ENCODE data around the gene LSAMP. TPM values are rescaled to one million over a fixed set of nuclear protein-coding genes. Genes with fewer than 3 reads are reported as not detected.

LSAMP gene
- total and polyA plus RNA-seq, 2 of the 8 experiments (the other 6 are each of a cell fraction or from before 2014, with no cell fraction given): 1.8 to 5.7 TPM

- no peak overlapping the region for H2AK5ac ChIP-seq (ENCODE audit: low read depth, low read length)
- no peak overlapping the region for H4K5ac ChIP-seq (ENCODE audit: insufficient read length, low read depth, low read length)
- H3K4ac ChIP-seq (replicated peaks; ENCODE audit: insufficient read length, low read depth, low read length): no peak overlapping the region
- H3K4me3 ChIP-seq (ENCODE audit: extremely low read depth in 1 of 4, insufficient read depth in 2 of 4, low read depth in 3 of 4, low read length in 4 of 4): no peak overlapping the region
- H3K36me3 ChIP-seq (ENCODE audit: control insufficient read depth in 2 of 4, insufficient read depth in 4 of 4, low read length in 3 of 4): no peaks in the 10 kb centered on the region
- H3K4me1 ChIP-seq (replicated peaks in 1 of 4; ENCODE audit: control insufficient read depth in 3 of 4, insufficient read depth in 4 of 4, low read length in 3 of 4): peaks cover 0 to 3% (median 0%) of the 10 kb centered on the region in 4 experiments; a peak in 1 of 7 replicates
- 93% methylated on average over 2 of the region's 2 CpGs; no CpG with 5 or more reads in 1 of the 2 experiments for WGBS, 2 experiments (ENCODE audit: extremely low coverage in 1 of 2, insufficient coverage in 1 of 2, insufficient read length in 1 of 2, insufficient replicate concordance in 2 of 2, low coverage in 1 of 2, low lambda C conversion rate in 2 of 2, missing lambda C conversion rate in 1 of 2)
- FAIRE-seq (no peak), DNase-seq (ENCODE audit: low read depth in 1 of 2, low spot score in 2 of 2) (no peak)
- no peaks in the 10 kb centered on the region for H3K9me3 ChIP-seq (ENCODE audit: insufficient read depth in 2 of 2, low read depth in 1 of 2, low read length in 1 of 2)
- H2BK120ac ChIP-seq (replicated peaks; ENCODE audit: low read depth, low read length): no peak overlapping the region
- H4K20me1 ChIP-seq (replicated peaks in 1 of 2; ENCODE audit: control insufficient read depth in 1 of 2, insufficient read depth in 2 of 2, low read length in 2 of 2): no peaks in the 10 kb centered on the region
- H3K23ac ChIP-seq (ENCODE audit: insufficient read length): no peak overlapping the region
- ChIA-PET POLR2A (ENCODE audit: partially characterized antibody) (interaction anchor here (0.9 kb wide), 1 partner anchor 9 kb away, joined by 4 read pairs; no protein-coding TSS in a partner anchor), CTCF (ENCODE audit: partially characterized antibody) (no interaction called here)
- no peak overlapping the region for H3K18ac ChIP-seq (ENCODE audit: extremely low read depth, low read length)
- TF ChIP-seq CEBPB (IDR thresholded peaks at IDR 0.05; ENCODE audit: low read depth, low read length): no peak
- TF ChIP-seq, protein P1, sequence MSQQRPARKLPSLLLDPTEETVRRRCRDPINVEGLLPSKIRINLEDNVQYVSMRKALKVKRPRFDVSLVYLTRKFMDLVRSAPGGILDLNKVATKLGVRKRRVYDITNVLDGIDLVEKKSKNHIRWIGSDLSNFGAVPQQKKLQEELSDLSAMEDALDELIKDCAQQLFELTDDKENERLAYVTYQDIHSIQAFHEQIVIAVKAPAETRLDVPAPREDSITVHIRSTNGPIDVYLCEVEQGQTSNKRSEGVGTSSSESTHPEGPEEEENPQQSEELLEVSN (IDR thresholded peaks at IDR 0.05): no peak
- no peak for TF ChIP-seq SIX5 (IDR thresholded peaks at IDR 0.05; ENCODE audit: low read depth, low read length)
- no peak for TF ChIP-seq TAF1 (IDR thresholded peaks at IDR 0.05; ENCODE audit: low read depth, low read length)
- TF ChIP-seq POLR2AphosphoS5 (IDR thresholded peaks at IDR 0.05; ENCODE audit: low read depth, low read length): no peak
- no peak for TF ChIP-seq JUND (IDR thresholded peaks at IDR 0.05; ENCODE audit: low read length)
- no peak for TF ChIP-seq EGR1 (IDR thresholded peaks at IDR 0.05; ENCODE audit: borderline replicate concordance, low read depth, low read length)
- no peak for TF ChIP-seq RXRA (IDR thresholded peaks at IDR 0.05; ENCODE audit: insufficient read depth, low read depth, low read length)
- no peaks in the 10 kb centered on the region for H3K79me1 ChIP-seq (ENCODE audit: low read depth, low read length)
- H3K27me3 ChIP-seq (replicated peaks in 1 of 4; ENCODE audit: control insufficient read depth in 3 of 4, extremely low read depth in 1 of 4, insufficient read depth in 3 of 4, low read length in 3 of 4): no peaks in the 10 kb centered on the region
- H3K9ac ChIP-seq (replicated peaks in 1 of 4; ENCODE audit: extremely low read depth in 1 of 4, low read depth in 3 of 4, low read length in 3 of 4): no peak overlapping the region
- no peaks in the 10 kb centered on the region for H3K79me2 ChIP-seq (ENCODE audit: control insufficient read depth in 1 of 2, insufficient read depth in 2 of 2, low read length in 2 of 2)
- no peak overlapping the region for H2BK5ac ChIP-seq (ENCODE audit: low read depth, low read length)
- no peak overlapping the region for H2AFZ ChIP-seq (ENCODE audit: low read length)
- H3K27ac ChIP-seq (ENCODE audit: low read depth, low read length): no peak overlapping the region
- H2BK20ac ChIP-seq (ENCODE audit: low read length): no peak overlapping the region
- no peak overlapping the region for H3K14ac ChIP-seq (ENCODE audit: insufficient read length)
- no peak overlapping the region for H2BK12ac ChIP-seq (ENCODE audit: low read depth, low read length)
- no peak overlapping the region for H2BK15ac ChIP-seq (ENCODE audit: low read length)
- H4K91ac ChIP-seq (replicated peaks; ENCODE audit: insufficient read length, low read length): no peak overlapping the region
- no peak overlapping the region for H4K8ac ChIP-seq (ENCODE audit: extremely low read depth, insufficient read depth, low read length)
- H3K23me2 ChIP-seq (ENCODE audit: low read depth, low read length): no peaks in the 10 kb centered on the region
- H3K56ac ChIP-seq (replicated peaks; ENCODE audit: insufficient read length, low read depth, low read length): no peak overlapping the region
- H3K4me2 ChIP-seq (ENCODE audit: insufficient read depth in 1 of 2, low read depth in 2 of 2, low read length in 2 of 2): no peak overlapping the region
Measured at GRCh38 chr3:116425126-116425525, 20.2 kb downstream of the LSAMP start.

All from H1 (cell line).